ENCODE measurements around the gene PGAP1.

- TF ChIP-seq CTCF (conservative IDR thresholded peaks at IDR 0.05) (no peak), ZFX (IDR thresholded peaks at IDR 0.05) (no peak)
Measured at GRCh38 chr2:196967116-196967515, 40.6 kb upstream of the PGAP1 start.

All from C4-2B (cell line).